Measurements from ENCODE around the gene LAMA5. TPM values are rescaled to one million over a fixed set of nuclear protein-coding genes. Genes with fewer than 3 reads are reported as not detected.

The LAMA5 gene
- total RNA-seq, 4 donors from 2014 or later: 95.2 to 230 (median 139) TPM

DNA sequence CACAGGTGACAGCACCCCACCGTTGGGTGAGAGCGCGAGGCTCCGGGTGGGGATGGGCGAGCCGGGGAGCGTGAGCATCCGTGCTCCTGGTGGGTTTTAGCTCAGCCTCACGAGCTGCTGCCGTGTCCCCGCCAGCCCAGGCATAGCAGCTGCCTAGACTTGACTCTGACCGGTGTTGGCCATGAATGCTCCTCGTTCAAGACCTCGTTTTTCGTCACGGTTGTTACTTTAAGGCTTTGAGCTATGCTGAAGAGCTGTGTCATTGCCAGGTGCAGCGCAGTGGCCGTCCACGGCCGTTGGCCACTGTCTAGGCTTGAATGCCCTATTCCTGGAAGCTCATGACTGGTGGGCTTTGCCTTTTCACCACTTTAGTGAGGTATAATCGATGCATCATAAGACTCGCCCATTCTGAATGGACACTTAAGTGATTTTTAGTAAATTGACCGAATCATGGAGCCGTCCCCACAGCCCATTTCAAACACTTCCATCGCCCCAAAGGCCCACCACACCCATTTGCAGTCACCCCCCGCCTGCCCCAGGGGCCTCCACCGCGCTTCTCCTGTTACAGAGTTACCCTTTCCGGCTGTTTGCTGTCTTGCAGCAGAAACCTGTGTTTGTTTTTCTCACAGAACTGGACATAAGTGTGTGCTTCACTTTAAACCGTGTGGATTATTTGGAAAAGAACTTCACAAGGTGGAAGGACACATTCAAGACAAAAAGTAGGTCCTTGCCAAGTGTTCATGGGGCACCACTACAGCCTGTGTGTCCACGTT lies 85.8 kb downstream of the LAMA5 start:
- Histone ChIP-seq H3K36me3 (peaks cover 0 to 91% (median 16%) of the 10 kb centered on the region in 3 donors), H3K4me3 (no peak overlapping the region), H3K9me3 (no peaks in the 10 kb centered on the region), H3K27ac (no peak overlapping the region), H3K27me3 (no peaks in the 10 kb centered on the region), H3K4me1 (no peaks in the 10 kb centered on the region)
- DNase-seq (ENCODE audit: low spot score in 2 of 2): no peak
- WGBS, 2 donors: 92 to 93% methylated on average over 31 of the region's 31 CpGs
- no peak for TF ChIP-seq POLR2A (IDR thresholded peaks at IDR 0.05)
- TF ChIP-seq EP300 (IDR thresholded peaks at IDR 0.05): no peak
- TF ChIP-seq, protein P1, sequence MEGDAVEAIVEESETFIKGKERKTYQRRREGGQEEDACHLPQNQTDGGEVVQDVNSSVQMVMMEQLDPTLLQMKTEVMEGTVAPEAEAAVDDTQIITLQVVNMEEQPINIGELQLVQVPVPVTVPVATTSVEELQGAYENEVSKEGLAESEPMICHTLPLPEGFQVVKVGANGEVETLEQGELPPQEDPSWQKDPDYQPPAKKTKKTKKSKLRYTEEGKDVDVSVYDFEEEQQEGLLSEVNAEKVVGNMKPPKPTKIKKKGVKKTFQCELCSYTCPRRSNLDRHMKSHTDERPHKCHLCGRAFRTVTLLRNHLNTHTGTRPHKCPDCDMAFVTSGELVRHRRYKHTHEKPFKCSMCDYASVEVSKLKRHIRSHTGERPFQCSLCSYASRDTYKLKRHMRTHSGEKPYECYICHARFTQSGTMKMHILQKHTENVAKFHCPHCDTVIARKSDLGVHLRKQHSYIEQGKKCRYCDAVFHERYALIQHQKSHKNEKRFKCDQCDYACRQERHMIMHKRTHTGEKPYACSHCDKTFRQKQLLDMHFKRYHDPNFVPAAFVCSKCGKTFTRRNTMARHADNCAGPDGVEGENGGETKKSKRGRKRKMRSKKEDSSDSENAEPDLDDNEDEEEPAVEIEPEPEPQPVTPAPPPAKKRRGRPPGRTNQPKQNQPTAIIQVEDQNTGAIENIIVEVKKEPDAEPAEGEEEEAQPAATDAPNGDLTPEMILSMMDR (IDR thresholded peaks at IDR 0.05): no peak

DNA sequence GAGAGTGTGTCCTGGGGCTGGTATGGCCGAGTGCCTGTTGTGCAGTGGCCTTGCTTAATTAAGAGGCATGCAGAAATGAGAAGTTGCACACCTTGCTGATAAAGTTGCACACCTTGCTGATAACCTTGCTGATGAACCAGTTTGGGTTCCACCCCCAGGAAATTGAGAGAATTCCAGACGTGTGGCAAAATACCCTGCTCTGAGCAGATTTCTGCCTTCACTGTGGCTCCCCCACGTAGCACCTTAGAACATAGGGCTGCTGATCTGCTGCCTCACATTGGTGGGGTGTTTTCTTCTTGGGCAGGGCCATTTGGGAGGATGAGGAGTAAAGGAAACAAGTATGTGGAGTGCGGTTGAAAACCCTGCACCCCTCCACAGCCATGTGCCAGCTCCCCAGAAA lies 86.8 kb downstream of the LAMA5 start:
- 82 to 91% methylated on average over 4 of the region's 4 CpGs for WGBS, 2 donors

DNA sequence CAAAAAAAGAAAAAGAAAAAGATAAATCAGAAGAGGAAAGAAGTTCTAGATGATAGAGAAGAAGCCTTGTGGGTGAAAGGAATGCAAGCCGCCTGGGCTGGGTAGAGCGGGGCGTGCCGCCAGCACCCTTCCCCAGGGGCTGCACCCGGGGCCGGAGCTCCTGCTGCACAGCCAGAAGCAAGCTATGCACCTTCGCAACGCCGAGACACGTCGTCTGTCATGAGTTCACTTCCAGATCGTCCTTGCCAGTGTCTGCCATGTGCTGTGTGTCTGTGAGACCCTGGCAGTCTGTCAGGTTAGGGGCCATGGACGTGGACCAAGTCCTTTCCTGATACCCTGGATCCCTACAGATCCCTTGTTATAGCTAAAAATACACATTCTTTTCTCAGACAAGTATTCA lies 89.9 kb downstream of the LAMA5 start:
- H3K4me1 ChIP-seq: no peaks in the 10 kb centered on the region
- H3K27me3 ChIP-seq: no peaks in the 10 kb centered on the region
- H3K27ac ChIP-seq: no peak overlapping the region
- TF ChIP-seq EP300 (IDR thresholded peaks at IDR 0.05): no peak
- no peak for TF ChIP-seq POLR2A (IDR thresholded peaks at IDR 0.05)
- TF ChIP-seq, protein P1 (IDR thresholded peaks at IDR 0.05): no peak
- whole genome bisulfite sequencing, 2 donors: 68 to 70% methylated on average over 13 of the region's 13 CpGs
- peaks cover 0 to 91% (median 21%) of the 10 kb centered on the region in 3 donors for H3K36me3 ChIP-seq
- H3K4me3 ChIP-seq: no peak overlapping the region
- H3K9me3 ChIP-seq: no peaks in the 10 kb centered on the region
- no peak for DNase-seq (ENCODE audit: low spot score in 2 of 2)

More for the DNA sequence above, 86.8 kb downstream of the LAMA5 start:
- no peaks in the 10 kb centered on the region for H3K27me3 ChIP-seq
- no peak for DNase-seq (ENCODE audit: low spot score in 2 of 2)
- H3K36me3 ChIP-seq: peaks cover 0 to 91% (median 16%) of the 10 kb centered on the region in 3 donors
- TF ChIP-seq, protein P1 (IDR thresholded peaks at IDR 0.05): no peak
- TF ChIP-seq EP300 (IDR thresholded peaks at IDR 0.05) (no peak), POLR2A (IDR thresholded peaks at IDR 0.05) (no peak)
- H3K9me3 ChIP-seq: no peaks in the 10 kb centered on the region
- no peak overlapping the region for H3K4me3 ChIP-seq
- no peak overlapping the region for H3K27ac ChIP-seq
- no peaks in the 10 kb centered on the region for H3K4me1 ChIP-seq

DNA sequence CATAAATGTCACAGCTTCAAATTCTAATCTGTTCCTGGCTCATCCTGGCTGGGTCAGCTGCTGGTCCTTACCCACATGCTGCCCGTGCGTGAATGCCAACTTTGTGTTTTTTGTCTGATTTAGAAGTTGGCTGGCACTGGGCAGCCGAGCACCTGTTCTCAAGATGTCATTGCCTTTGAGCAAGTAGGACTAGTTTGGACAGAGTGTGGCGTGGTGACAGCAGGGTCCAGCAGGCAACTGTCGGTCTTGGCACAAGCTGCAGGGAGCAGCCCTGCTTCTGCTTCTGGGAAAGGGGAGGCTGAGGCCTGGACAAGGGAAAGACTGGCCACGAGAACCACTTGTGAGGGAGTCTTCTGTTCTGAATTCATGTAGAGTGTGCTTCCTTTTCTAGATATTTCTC lies 90.7 kb downstream of the LAMA5 start:
- WGBS, 2 donors: 79 to 83% methylated on average over 6 of the region's 6 CpGs
- Histone ChIP-seq H3K4me3 (no peak overlapping the region), H3K9me3 (no peaks in the 10 kb centered on the region), H3K27ac (no peak overlapping the region), H3K36me3 (peaks cover 0 to 91% (median 21%) of the 10 kb centered on the region in 3 donors), H3K27me3 (no peaks in the 10 kb centered on the region), H3K4me1 (no peaks in the 10 kb centered on the region)
- no peak for DNase-seq (ENCODE audit: low spot score in 2 of 2)
- TF ChIP-seq EP300 (IDR thresholded peaks at IDR 0.05) (no peak), POLR2A (IDR thresholded peaks at IDR 0.05) (no peak)
- TF ChIP-seq, protein P1 (IDR thresholded peaks at IDR 0.05): no peak

GRCh38 chr20:62275219-62275618 lies 91.9 kb downstream of the LAMA5 start:
- no peaks in the 10 kb centered on the region for H3K27me3 ChIP-seq
- no peak for TF ChIP-seq POLR2A (IDR thresholded peaks at IDR 0.05)
- no peak for TF ChIP-seq EP300 (IDR thresholded peaks at IDR 0.05)
- TF ChIP-seq, protein P1 (IDR thresholded peaks at IDR 0.05): no peak
- no peak overlapping the region for H3K4me3 ChIP-seq
- H3K9me3 ChIP-seq: no peaks in the 10 kb centered on the region
- no peaks in the 10 kb centered on the region for H3K4me1 ChIP-seq
- H3K36me3 ChIP-seq: peaks cover 0 to 85% (median 15%) of the 10 kb centered on the region in 3 donors
- H3K27ac ChIP-seq: no peak overlapping the region
- WGBS, 2 donors: 87 to 92% methylated on average over 10 of the region's 10 CpGs
- DNase-seq (ENCODE audit: low spot score in 2 of 2): no peak
